Islet precursor cell (in vitro differentiated cells): ENCODE results near the gene CALU.

ENCODE experiments used
- DNase-seq: peaks from one replicate; pipeline ENCODE4 v3.0.0-alpha.2; 2018

The CALU gene

DNA sequence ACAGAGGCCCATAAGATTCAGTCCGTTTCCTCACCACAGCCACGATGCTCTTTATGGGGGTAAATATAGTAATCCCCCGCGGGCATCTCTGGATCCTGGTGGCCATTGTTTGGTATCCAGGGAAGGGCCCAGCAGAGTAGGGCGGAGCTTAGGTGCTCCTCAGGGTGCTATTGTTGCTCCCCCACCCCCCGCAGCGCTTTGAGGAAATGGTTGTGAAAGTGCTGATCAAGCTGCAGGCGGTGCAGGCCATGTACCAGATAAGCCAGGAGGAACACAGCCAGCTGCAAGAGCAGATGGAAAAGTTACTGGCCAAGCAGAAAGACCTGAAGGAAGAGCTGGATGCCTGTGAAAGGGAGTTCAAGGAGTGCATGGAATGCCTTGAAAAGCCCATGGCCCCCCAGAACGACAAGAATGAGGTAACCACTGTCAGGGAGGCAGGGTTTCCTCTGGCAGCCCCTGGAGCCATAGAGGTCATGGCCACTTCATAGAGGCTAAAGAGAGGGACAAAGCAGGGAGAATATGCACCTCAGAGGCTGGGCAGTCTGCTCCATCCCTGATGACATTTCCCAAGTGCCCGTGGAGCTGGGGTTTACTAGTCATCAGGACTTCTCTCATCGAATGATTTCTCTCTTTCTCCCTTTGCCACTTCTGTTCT lies 73.5 kb downstream of the CALU start:
- DNase-seq = no peak

DNA sequence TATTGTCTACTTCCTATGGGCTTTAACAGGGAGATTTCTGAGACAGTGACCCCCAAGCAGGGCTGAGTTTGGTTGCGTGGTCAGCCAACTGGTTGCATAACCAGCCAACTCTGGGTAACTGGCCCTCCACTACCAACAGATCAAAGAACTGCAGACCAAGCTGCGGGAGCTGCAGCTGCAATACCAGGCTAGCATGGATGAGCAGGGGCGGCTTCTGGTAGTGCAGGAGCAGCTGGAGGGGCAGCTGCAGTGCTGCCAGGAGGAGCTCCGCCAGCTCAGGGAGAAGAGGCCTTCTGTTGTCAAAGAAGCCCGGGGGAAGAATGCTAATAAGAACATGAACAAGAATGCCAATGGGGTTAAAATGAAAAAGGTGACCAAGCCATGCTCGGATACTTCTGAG lies 75.3 kb downstream of the CALU start:
- no peak for DNase-seq

DNA sequence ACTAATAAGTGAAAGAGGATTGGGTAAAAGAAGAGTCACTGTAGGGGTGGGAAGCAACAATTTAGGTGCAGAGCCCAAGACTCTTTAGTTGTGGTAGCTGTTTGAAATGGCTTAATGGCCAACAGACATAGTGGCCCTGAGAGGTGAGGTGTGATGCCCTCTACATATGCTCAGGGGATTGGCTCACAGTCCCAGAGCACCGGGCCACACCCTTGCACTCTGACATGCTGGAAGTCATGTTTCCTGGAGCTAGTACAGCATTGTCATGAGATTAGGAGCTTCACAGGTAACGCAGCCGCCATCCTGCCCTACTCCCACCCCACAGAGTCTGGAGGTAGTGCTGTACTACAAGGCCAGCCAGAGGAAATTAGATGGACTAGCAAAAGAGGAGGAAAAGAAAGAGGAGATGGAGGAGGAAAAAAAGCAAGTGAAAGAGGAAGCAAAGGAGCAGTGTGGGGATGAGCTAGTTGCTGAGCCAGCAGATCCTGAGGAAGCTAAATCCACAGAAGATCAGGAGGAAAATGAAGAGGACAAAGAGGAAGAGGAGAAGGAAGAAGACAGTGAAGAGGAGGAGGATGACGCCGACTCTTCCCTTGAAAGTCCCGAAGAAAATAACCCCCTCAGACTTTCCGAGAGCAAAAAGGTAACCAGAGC lies 76.3 kb downstream of the CALU start:
- DNase-seq = no peak

DNA sequence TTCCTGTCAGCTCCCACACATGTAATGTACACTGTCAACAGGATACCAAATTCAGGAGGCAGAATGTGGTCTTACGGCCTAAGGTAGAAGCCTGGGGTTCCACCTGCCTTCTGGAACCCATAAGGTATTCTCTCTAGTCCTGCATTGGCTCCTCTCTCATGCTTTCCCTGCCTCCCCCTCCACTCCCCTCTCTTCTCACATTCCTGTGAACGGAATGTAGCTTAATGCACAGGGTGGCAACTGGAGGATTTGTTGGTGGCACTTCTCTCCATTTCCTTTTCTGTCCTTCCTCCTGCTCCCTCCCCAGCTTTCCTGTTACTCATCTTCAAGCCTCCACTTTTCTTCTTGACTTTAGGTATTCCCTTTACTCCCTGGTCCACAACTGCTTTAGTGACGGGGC lies 79.5 kb downstream of the CALU start:
- DNase-seq = no peak
